Choroid plexus epithelial cell (primary cell): Measurements from ENCODE around the gene OMA1.
"Not testable (repeated sequence)": the region's sequence is repeated elsewhere in the genome, so short reads cannot be mapped to it uniquely, and the experiment has no call there.

Experiments used
- DNase-seq: peaks from one replicate; pipeline ENCODE4 v3.0.0-alpha.2; 2010; ENCODE audit warnings: low read depth
- H3K4me3 ChIP-seq: 2 replicates; pipeline ENCODE4 v1.5.1; 2011; ENCODE audit warnings: low read depth, mild to moderate bottlenecking, control low read depth, low read length, moderate library complexity
- TF ChIP-seq, protein P1 (sequence below): conservative IDR thresholded peaks from 2 replicates; pipeline ENCODE4 v1.5.1; 2011; ENCODE audit warnings: low read depth, mild to moderate bottlenecking, control low read depth, inconsistent platforms, low read length, moderate library complexity

Gene OMA1

DNA sequence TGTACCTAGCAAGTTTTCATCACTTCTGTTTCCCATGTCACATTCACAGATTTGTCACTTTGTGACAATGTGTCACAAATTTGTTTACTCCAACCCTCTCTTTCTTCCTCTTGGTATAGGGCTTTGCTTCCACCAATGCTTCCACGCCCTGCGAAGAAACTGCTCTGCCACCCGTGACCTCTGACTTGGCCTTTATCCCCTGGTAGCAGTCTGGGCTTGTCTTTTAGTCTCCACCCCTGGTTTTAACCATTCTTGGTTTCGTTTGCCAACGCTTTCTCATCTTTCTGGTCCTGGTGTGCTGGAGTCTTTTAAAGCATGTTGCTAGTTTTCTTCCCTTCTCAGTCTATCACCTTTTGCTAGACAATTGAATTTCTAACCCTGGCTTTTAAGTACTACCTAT is 22.4 kb upstream of the OMA1 start:
- TF ChIP-seq, protein P1, sequence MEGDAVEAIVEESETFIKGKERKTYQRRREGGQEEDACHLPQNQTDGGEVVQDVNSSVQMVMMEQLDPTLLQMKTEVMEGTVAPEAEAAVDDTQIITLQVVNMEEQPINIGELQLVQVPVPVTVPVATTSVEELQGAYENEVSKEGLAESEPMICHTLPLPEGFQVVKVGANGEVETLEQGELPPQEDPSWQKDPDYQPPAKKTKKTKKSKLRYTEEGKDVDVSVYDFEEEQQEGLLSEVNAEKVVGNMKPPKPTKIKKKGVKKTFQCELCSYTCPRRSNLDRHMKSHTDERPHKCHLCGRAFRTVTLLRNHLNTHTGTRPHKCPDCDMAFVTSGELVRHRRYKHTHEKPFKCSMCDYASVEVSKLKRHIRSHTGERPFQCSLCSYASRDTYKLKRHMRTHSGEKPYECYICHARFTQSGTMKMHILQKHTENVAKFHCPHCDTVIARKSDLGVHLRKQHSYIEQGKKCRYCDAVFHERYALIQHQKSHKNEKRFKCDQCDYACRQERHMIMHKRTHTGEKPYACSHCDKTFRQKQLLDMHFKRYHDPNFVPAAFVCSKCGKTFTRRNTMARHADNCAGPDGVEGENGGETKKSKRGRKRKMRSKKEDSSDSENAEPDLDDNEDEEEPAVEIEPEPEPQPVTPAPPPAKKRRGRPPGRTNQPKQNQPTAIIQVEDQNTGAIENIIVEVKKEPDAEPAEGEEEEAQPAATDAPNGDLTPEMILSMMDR = no peak
- no peak for DNase-seq

DNA sequence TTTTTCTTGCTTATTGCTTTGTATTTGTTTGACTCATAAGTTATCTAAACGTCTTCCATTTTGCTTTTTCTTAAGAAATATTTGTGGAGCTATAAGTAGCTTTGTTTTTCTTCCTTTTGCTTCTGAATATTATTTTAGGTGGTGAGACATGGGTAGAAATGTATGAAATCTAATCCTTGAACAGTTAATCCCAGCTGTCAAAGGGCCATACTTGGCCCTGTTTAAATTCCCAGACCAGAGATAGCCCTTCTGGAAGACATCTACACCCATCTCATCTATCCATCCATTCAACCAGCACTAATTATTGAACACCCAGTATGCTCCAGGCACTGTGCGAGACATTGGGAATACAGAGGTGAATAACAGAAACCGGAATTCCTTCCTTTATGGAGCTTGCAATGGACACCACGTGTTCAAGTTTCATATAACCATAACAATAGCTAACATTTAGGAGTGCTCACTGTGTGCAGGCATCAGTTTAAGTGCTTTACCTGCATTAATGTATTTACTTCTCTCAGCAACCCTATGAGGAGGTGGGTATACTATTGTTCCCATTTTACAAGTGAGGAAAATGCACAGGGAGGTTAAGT is 21.8 kb upstream of the OMA1 start:
- no peak for DNase-seq
- H3K4me3 ChIP-seq = no peak overlapping the region
- TF ChIP-seq, protein P1 = no peak

More for the DNA sequence above, 22.4 kb upstream of the OMA1 start:
- no peak overlapping the region for H3K4me3 ChIP-seq

DNA sequence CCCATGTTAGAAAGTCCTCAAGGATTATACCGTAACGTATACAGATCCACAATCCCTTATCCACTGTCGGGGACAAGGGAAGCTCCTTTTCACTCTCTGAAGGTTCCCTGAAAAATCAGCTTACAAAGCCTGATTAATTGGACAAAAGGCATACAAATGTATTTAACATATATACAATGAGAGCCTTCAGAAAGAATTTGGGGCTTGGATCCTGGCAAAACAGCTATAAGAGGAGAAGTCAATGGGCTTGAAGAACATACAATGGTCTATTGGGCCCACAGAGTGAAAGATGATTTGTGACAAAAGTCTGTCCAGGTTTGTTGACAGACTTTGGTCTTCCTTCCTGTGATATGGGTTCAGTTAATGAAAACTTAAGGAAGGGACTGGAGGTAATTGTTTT is 19.8 kb upstream of the OMA1 start:
- TF ChIP-seq, protein P1 = no peak

DNA sequence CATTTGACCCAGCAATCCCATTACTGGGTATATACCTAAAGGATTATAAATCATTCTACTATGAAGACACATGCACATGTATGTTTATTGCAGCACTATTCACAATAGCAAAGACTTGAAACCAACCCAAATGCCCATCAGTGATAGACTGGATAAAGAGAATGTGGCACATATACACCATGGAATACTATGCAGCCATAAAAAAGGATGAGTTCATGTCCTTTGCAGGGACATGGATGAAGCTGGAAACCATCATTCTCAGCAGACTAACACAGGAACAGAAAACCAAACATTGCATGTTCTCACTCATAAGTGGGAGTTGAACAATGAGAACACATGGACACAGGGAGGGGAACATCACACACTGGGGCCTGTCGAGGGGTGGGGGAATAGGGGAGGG is 17.2 kb upstream of the OMA1 start:
- not testable (repeated sequence) for H3K4me3 ChIP-seq, DNase-seq

More for the DNA sequence above, 19.8 kb upstream of the OMA1 start:
- no peak for DNase-seq
- H3K4me3 ChIP-seq = no peak overlapping the region

DNA sequence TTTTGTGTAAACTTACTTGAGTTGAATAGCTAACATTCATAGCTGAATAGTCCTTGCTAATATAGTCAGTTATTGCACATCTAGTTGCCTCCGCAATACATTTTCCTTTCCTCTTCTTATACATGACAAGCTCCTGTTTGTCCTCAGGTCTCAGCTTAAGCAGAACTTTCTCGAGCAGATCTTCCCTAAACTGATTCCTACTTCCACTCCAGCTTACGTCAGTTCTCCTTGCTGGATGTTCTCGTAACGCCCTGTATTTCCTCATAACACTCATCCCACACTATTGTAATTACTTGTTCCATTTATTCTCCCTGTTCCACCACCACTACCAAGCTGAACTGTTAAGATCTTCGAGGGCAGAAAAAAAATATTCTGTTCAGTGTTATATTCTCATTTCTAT is 15.1 kb upstream of the OMA1 start:
- no peak for DNase-seq
- TF ChIP-seq, protein P1 = no peak
- H3K4me3 ChIP-seq = no peak overlapping the region

DNA sequence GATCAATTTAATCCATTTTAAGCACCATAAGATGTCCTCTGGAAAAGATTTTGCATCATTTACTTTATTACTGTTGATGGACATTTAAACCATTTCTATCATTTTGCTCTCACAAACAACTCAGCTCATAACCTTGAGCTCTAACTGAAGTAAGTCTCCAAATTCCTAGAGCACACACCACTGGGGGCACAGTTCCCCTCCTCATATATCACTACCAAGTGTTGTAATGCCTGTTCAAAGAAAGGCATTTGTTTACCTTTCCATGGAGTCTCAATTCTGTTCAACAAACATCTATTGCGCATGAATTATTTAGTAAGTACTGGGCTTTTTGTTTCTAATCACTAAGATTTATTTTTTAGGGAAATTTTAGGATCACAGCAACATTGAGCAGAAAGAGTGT is 8.9 kb upstream of the OMA1 start:
- DNase-seq = no peak
- TF ChIP-seq, protein P1 = no peak
- no peak overlapping the region for H3K4me3 ChIP-seq

DNA sequence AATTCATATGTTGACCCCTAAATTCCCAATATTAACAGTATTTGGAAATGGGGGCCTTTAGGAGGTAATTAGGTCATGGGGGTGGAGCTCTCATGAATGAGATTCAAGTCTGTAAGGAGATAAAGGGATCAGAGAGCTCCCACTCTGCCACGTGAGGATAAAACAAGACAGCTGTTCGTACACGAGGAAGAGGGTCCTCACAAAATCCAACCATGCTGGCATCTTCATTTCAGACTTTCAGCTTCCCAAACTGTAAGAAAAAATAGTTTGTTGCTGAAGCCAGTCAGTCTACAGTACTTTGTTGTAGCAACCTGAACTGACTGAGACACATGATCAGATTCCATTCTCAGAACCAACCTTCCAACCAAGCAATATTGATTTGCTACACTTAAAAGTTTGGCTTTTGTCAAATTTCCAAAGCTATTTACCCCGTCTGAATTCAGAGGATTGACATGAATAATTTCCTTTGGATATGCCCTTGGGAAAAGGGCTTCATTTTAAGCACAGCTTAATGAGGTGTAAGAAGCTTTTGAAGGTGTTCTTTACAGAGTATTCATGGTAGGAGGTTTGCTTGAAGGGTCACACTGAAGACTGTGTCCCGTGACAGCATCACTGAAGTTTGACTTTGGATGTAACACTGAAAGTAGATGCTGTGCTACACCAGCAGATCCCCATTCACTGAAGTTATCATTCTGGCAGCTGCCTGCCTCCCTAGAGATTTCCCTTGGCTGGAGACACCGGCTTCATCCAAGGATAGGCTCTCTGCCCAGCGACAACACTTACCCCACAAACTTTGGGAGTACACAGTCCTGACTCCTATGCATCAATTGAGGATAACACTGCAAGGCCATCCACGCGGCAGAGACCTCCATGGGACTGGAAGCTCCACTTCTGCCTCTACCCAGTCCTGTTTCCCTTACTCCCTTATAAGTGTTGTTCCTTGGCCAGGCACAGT is 4.9 kb upstream of the OMA1 start:
- TF ChIP-seq, protein P1 = no peak
- H3K4me3 ChIP-seq = no peak overlapping the region
- DNase-seq = no peak

DNA sequence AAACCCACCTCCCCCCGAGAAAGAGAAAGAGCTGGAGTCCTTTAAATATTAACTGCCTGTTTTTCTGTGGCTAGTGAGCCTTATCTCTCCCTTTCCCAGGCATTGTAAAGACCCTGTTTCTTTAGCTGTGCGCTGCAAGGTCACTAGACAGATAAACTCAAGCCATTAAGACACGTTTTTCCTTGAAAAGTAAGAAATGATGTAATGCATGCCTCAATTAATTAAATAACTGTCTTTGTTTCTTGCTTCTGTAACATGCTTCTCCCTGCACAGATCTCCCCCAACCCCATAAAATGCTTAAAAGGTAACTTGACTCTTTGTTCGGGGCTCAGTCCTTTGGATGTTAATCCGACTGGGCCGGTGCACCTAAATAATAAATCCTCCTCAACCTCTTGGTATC is 2.8 kb upstream of the OMA1 start:
- not testable (repeated sequence) for DNase-seq, H3K4me3 ChIP-seq
